Suppressor macrophage treated with lipopolysaccharide for 1 hour (primary cell): Measurements from ENCODE around the gene BUD13.
A peak's percentile ranks its signal among the peaks of the same experiment; 100 is the strongest.
"Not testable (repeated sequence)": the region's sequence is repeated elsewhere in the genome, so short reads cannot be mapped to it uniquely, and the experiment has no call there.

Experiments
- DNase-seq, 3 donors: peaks; one replicate each; pipeline ENCODE4 v3.0.0-alpha.2; 2020 to 2022

The BUD13 gene

GRCh38 chr11:116792144-116792868 is 19.5 kb upstream of the BUD13 start:
- no peak for DNase-seq

GRCh38 chr11:116791813-116792143 is 19.0 kb upstream of the BUD13 start, which contains the start of gene APOA5:
TSS of gene APOA5 (minus strand) at chr11:116791879. CDS start at chr11:116791860, 19 bp downstream.
- DNase-seq = no peak

GRCh38 chr11:116791002-116791812 is 18.4 kb upstream of the BUD13 start:
- DNase-seq = peak; percentile 72 to 85 (median 78)

GRCh38 chr11:116790167-116791001 is 17.6 kb upstream of the BUD13 start:
- DNase-seq = no peak

GRCh38 chr11:116788975-116789374 is 16.2 kb upstream of the BUD13 start:
- no peak for DNase-seq

- DNase-seq = no peak
Measured at GRCh38 chr11:116788534-116788933, 15.7 kb upstream of the BUD13 start.

- DNase-seq = peak; percentile 83 to 91 (median 86)
Measured at GRCh38 chr11:116787786-116788486, 15.1 kb upstream of the BUD13 start, which contains the start of gene ZPR1. TSS of gene ZPR1 (minus strand) at chr11:116788023. CDS start at chr11:116787990, 33 bp downstream.

- DNase-seq = peak; percentile 33 to 40 (median 34)
Measured at GRCh38 chr11:116787436-116787785, 14.6 kb upstream of the BUD13 start.

- DNase-seq = no peak
Measured at GRCh38 chr11:116786966-116787365, 14.2 kb upstream of the BUD13 start.

- DNase-seq = peak in 2 of 3 donors; percentile 51 to 53
Measured at GRCh38 chr11:116786326-116786725, 13.5 kb upstream of the BUD13 start.

GRCh38 chr11:116782728-116783127 is 9.9 kb upstream of the BUD13 start:
- DNase-seq = peak in 1 of 3 donors; percentile 12

- no peak for DNase-seq
Measured at GRCh38 chr11:116778556-116778955, 5.8 kb upstream of the BUD13 start.

GRCh38 chr11:116777056-116777455 is 4.3 kb upstream of the BUD13 start:
- no peak for DNase-seq

GRCh38 chr11:116776522-116776984 is 3.8 kb upstream of the BUD13 start:
- DNase-seq = no peak

- no peak for DNase-seq
Measured at GRCh38 chr11:116775975-116776374, 3.2 kb upstream of the BUD13 start.

- no peak for DNase-seq
Measured at GRCh38 chr11:116774661-116775060, 1.9 kb upstream of the BUD13 start.

GRCh38 chr11:116773203-116774097 is 663 bp upstream of the BUD13 start:
- DNase-seq = peak; percentile 43 to 69 (median 68)

GRCh38 chr11:116771935-116772334 is 852 bp downstream of the BUD13 start:
- no peak for DNase-seq

GRCh38 chr11:116762132-116762531 is 10.7 kb downstream of the BUD13 start:
- no peak for DNase-seq

- not testable (repeated sequence) for DNase-seq
Measured at GRCh38 chr11:116756044-116756443, 16.7 kb downstream of the BUD13 start.

GRCh38 chr11:116750070-116750718 is 22.6 kb downstream of the BUD13 start:
- peak in 2 of 3 donors; percentile 25 to 27 for DNase-seq
